Mucosa of rectum (tissue), 2 donors: ENCODE measurements around the gene TCF7L1.
A peak's percentile ranks its signal among the peaks of the same experiment; 100 is the strongest.
"Not testable (repeated sequence)": the region's sequence is repeated elsewhere in the genome, so short reads cannot be mapped to it uniquely, and the experiment has no call there.

Experiments used
- H3K27ac ChIP-seq, 2 donors: one replicate each; pipeline ENCODE4 v1.7.0; 2013; ENCODE audit warnings: inconsistent platforms in 2 of 2, low read depth in 2 of 2, low read length in 2 of 2
- H3K27me3 ChIP-seq, 2 donors: one replicate each; pipeline ENCODE4 v1.7.0; 2013; ENCODE audit warnings: low read length in 2 of 2; ENCODE audit not compliant: control insufficient read depth in 2 of 2, insufficient read depth in 2 of 2
- H3K36me3 ChIP-seq, 2 donors: one replicate each; pipeline ENCODE4 v1.7.0; 2013; ENCODE audit warnings: low read length in 2 of 2; ENCODE audit not compliant: control insufficient read depth in 2 of 2, insufficient read depth in 2 of 2
- H3K4me1 ChIP-seq, 2 donors: one replicate each; pipeline ENCODE4 v1.7.0; 2013; ENCODE audit warnings: low read length in 2 of 2, mild to moderate bottlenecking in 1 of 2; ENCODE audit not compliant: control insufficient read depth in 2 of 2, insufficient read depth in 2 of 2
- H3K4me3 ChIP-seq, 2 donors: one replicate each; pipeline ENCODE4 v1.7.0; 2013; ENCODE audit warnings: low read length in 2 of 2
- H3K9ac ChIP-seq, 2 donors: one replicate each; pipeline ENCODE4 v1.7.0; 2013; ENCODE audit warnings: low read length in 2 of 2, low read depth in 1 of 2, mild to moderate bottlenecking in 1 of 2
- H3K9me3 ChIP-seq, 2 donors: one replicate each; pipeline ENCODE4 v1.7.0; 2013; ENCODE audit warnings: low read length in 2 of 2; ENCODE audit not compliant: control insufficient read depth in 2 of 2
- donor health status: healthy.
- donor health status: Normal muscosa, but diverticular disease.

The TCF7L1 gene

DNA sequence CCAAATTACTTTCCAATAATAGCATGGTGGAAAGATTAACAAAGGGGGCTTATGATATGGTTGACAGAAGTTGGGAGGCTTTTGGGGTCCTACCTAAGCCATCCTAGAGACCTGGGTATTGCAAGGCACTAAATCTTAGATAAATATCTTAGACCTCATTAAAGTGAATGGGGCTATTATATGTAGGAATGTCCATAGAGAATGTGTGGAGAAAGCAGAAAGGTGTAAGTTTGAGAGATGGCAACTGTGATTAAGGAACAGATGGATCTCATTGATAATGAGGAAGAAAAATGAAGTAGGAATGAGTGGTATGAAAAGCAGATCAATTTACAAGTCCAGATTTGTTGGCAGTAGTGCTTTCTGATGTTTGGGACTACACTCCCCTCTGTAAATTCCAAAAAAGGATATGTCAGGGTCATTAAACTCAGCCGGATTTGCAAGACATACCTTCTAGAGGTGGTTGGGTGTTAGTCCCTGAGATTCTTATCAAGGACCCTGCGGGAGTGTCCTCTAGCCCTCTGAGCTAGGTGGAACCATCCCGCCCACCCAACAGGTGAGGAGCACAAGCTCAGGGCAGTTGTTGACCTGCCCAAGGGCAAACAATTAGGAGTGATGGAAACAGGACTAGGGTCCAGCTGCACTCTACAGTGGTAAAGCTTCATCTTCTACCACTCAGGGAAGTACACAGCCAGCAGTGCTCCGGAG, 12.1 kb downstream of the TCF7L1 start:
- no peak overlapping the region for H3K4me3 ChIP-seq

DNA sequence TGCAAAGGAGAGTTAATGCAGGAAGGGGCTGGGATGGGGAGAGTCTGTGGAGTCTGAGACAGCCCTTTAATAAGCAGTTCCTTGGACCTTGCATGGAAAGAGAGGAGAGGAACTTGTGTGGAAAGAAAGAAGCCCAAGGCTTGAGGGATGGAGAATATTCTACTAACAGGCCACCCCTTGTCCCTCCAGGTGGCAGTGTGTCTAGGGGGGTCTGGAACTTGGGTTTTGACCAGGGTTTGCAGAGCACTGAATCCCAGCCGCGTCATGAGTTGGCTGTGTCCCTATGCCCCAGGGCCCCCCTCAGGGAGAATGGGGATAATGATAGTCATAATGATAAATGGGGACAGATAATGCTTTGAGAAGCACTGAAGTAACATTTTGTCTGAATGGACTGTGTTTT, 15.0 kb downstream of the TCF7L1 start:
- no peaks in the 10 kb centered on the region for H3K9me3 ChIP-seq
- H3K27ac ChIP-seq = no peak overlapping the region
- H3K27me3 ChIP-seq = no peaks in the 10 kb centered on the region
- H3K4me3 ChIP-seq = no peak overlapping the region
- H3K4me1 ChIP-seq = no peaks in the 10 kb centered on the region
- H3K9ac ChIP-seq = no peak overlapping the region
- no peaks in the 10 kb centered on the region for H3K36me3 ChIP-seq

More for the DNA sequence above, 12.1 kb downstream of the TCF7L1 start:
- no peaks in the 10 kb centered on the region for H3K36me3 ChIP-seq
- H3K27me3 ChIP-seq = no peaks in the 10 kb centered on the region
- no peaks in the 10 kb centered on the region for H3K4me1 ChIP-seq
- no peaks in the 10 kb centered on the region for H3K9me3 ChIP-seq
- no peak overlapping the region for H3K27ac ChIP-seq
- H3K9ac ChIP-seq = no peak overlapping the region

DNA sequence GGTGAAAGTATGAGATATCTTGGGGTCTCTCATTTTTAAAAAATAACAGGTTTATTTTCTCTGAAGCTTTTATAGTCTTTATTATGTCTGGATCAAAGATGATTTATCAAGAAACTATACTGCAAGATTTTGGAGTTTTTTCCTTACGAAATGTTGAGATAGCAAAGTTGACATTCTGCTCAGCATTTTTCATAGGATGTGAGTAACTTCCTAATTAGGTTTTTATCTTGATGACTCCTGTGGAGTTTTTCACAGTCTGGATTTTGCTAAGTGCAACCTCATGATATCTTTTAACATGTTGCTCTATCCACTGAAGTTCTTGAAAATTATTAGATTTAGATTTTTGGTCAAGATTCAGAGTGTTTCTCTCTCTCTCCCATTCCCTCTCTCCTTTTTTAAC, 17.8 kb downstream of the TCF7L1 start:
- Histone ChIP-seq H3K36me3 (no peaks in the 10 kb centered on the region), H3K27me3 (no peaks in the 10 kb centered on the region), H3K9ac (no peak overlapping the region), H3K27ac (no peak overlapping the region), H3K9me3 (no peaks in the 10 kb centered on the region), H3K4me3 (no peak overlapping the region), H3K4me1 (no peaks in the 10 kb centered on the region)

DNA sequence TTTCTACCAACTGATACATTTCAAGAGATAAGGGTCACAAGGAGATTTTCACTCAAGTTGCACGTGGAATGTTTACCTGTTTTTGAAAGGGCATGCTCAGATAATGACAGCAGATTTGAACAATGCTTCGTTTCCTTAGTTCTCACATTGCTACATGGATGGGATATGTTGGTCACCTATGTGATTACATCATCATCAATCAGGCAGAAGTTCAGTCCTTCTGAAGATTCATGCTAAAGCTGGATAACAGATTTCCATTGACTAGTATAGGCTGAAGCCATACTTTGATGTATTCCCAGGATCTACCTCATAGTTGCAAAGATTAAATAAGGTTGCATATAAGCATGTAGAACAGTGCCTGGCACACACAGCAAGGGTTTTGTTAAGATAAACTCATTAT, 19.7 kb downstream of the TCF7L1 start:
- H3K9me3 ChIP-seq = no peaks in the 10 kb centered on the region
- no peaks in the 10 kb centered on the region for H3K27me3 ChIP-seq
- H3K9ac ChIP-seq = no peak overlapping the region
- H3K27ac ChIP-seq = no peak overlapping the region
- H3K36me3 ChIP-seq = no peaks in the 10 kb centered on the region
- H3K4me3 ChIP-seq = no peak overlapping the region
- H3K4me1 ChIP-seq = no peaks in the 10 kb centered on the region

DNA sequence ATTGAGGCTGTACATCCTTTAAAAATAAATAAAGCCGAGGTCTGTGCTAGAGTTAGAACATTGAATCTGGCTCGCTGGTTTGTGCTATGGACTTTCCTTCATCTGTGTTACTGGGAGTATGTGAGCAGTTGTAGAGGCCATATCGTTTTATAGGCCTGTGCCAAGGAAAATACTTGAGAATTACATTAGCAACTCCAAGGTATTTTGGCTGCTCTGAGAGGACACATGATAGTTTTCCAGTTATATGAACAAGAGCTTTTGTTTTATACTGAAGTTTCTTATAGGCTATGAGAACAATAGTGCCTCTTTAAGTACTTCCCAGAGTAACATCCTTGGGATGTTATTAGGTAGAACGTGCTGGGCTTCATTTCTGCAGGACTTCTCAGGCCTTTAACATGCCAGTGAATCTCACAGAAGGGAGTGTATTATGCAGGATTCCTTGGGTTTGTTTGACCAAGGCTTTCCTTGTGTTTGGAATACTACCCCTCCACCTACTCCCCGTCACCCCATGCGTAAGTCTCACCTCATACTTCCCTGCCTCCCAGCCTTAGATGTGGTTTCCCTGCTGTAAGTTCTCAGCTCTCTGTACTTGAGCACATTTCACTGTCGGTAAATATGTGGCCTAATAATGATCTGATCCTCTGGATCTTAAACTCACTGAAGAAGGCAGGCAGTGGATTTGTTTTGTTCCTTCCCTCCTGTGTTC, 21.0 kb downstream of the TCF7L1 start:
- H3K4me1 ChIP-seq = no peaks in the 10 kb centered on the region
- no peaks in the 10 kb centered on the region for H3K27me3 ChIP-seq
- no peaks in the 10 kb centered on the region for H3K9me3 ChIP-seq
- H3K4me3 ChIP-seq = no peak overlapping the region
- no peak overlapping the region for H3K9ac ChIP-seq
- no peaks in the 10 kb centered on the region for H3K36me3 ChIP-seq
- H3K27ac ChIP-seq = peak overlapping the region in 1 of 2 donors; percentile 11

DNA sequence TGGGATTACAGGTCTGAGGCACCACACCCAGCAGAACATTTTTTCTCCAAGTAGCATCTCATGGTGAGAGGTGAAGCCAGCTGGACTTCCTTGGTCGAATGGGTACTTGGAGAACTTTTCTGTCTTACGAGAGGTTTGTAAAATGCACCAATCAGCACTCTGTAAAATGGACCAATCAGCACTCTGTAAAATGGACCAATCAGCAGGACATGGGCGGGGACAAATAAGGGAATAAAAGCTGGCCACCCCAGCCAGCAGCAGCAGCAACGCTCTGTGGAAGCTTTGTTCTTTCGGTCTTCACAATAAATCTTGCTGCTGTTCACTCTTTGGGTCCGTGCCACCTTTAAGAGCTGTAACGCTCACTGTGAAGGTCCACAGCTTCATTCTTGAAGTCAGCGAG, 21.9 kb downstream of the TCF7L1 start:
- H3K4me1 ChIP-seq, H3K36me3 ChIP-seq, H3K4me3 ChIP-seq, H3K9me3 ChIP-seq, H3K9ac ChIP-seq, H3K27ac ChIP-seq, H3K27me3 ChIP-seq: not testable (repeated sequence)

DNA sequence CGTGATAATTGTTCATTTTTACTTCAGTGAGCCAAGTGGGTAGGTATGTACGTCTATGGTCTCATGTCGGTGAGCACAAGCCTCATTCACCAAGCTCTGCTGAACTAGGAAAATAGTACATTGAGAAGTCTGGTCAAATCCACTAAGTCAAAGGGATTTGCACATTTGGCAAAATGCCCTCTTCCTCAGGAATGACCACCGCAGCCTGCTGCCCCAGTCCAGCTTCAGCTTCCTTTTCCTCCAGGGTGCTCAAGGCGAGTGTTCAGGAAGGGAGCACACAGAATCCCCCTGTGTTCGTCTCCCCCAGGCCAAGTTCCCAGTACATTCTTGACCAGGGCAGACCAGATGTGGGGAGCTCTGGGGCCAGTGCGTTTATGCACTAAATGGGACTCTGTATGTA, 23.0 kb downstream of the TCF7L1 start:
- Histone ChIP-seq H3K9me3 (no peaks in the 10 kb centered on the region), H3K27ac (no peak overlapping the region), H3K9ac (no peak overlapping the region), H3K36me3 (no peaks in the 10 kb centered on the region), H3K4me3 (no peak overlapping the region), H3K4me1 (no peaks in the 10 kb centered on the region), H3K27me3 (no peaks in the 10 kb centered on the region)

DNA sequence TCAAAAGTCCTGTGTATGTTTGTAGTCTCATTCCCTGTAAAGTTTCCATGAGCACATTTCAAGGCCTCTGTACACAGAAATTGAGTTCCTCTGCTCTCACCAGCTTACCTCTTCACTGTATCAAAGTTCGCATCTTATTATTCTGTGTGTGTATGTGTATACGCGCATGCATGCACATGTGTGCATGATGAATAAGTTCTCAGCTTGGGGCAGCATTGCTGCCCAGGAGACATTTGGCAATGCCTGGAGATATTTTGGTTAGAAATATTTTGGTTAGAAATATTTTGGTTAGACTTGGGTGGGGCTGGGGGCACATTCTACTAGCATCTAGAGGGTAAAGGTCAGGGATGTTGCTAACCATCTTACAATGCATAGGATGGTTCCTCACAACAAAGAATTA, 23.4 kb downstream of the TCF7L1 start:
- no peaks in the 10 kb centered on the region for H3K9me3 ChIP-seq
- H3K4me1 ChIP-seq = no peaks in the 10 kb centered on the region
- no peak overlapping the region for H3K27ac ChIP-seq
- H3K36me3 ChIP-seq = no peaks in the 10 kb centered on the region
- H3K27me3 ChIP-seq = no peaks in the 10 kb centered on the region
- no peak overlapping the region for H3K9ac ChIP-seq
- no peak overlapping the region for H3K4me3 ChIP-seq

DNA sequence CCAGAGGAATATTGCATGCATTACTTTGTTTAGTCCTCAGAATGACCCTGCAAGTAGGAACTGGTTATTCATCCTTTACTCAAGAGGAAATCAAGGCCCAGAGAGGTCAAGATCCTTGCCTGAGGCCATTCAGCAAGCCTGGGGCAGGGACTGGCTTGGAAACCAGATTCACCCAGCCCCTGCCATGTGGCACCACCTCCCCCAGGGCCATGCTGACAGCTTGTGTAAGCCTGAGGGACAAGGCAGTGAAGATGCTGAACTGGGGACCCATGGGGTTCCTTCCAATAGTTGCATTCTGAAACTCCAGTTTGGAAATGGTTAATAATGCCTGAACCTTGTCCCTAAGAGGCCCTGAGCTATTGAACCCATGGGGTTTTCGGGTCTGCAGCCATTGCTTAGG, 24.2 kb downstream of the TCF7L1 start:
- H3K27me3 ChIP-seq = no peaks in the 10 kb centered on the region
- H3K9me3 ChIP-seq = no peaks in the 10 kb centered on the region
- H3K4me3 ChIP-seq = no peak overlapping the region
- H3K4me1 ChIP-seq = no peaks in the 10 kb centered on the region
- no peaks in the 10 kb centered on the region for H3K36me3 ChIP-seq
- no peak overlapping the region for H3K9ac ChIP-seq
- H3K27ac ChIP-seq = no peak overlapping the region

DNA sequence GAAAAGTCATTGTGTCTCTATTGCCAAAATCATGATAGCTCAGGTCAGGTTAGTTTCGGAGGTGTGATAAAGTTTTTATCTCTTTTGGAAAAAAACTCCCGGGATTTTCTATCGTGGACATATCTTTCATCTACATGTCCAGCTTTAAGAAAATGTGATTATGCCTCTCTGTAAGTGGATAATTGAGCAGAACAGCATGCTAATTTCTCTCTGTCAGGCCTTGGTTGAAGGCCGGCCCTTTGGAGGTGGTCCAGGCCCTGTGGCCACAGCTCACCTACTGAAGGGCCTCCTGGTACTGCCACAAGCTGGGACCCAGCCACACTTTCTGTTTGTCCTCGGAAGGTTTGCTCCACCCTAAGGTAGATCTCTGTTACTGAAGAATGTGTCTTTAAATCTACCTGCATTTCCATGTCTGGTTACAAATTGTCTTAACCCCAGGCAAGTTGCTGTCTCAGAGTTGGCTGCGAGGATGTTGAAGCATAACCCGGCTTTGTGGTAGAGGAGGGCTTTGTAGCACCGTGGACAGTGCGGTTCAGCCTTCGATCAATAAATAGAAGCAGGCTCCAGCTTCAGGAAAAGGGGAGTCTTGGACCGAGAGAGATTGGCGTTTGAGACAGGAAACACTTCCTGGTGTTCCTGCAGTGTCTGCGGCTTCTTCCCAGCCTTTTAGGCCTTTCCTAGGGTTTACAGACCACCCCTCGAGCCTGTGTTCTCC, 25.5 kb downstream of the TCF7L1 start:
- Histone ChIP-seq H3K36me3 (no peaks in the 10 kb centered on the region), H3K4me3 (no peak overlapping the region), H3K27ac (no peak overlapping the region), H3K27me3 (no peaks in the 10 kb centered on the region), H3K4me1 (no peaks in the 10 kb centered on the region), H3K9me3 (no peaks in the 10 kb centered on the region), H3K9ac (no peak overlapping the region)
